ENCODE results near the gene CRYGN.

Gene CRYGN

DNA sequence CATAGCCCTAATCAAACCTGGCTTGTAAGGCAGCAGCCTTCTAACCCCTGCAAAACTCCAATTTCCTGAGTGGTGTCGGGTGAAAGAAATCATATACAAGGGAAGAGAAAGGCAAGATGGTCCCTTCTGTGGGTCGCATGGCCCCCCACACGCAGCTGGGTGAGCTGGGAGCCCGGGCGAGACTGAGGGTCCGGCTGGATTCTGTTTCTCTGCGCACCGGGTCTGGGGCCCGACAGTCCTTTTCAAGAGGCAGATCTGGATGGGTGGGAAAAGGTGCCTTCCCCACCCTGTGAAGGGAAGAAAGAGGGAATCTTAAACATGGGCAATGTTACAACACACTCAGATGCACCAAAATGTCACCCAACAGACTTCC is 48.6 kb downstream of the CRYGN start:
- H3K27me3 ChIP-seq (ENCODE audit: control insufficient read depth, insufficient read depth, low read length), result no peaks in the 10 kb centered on the region

DNA sequence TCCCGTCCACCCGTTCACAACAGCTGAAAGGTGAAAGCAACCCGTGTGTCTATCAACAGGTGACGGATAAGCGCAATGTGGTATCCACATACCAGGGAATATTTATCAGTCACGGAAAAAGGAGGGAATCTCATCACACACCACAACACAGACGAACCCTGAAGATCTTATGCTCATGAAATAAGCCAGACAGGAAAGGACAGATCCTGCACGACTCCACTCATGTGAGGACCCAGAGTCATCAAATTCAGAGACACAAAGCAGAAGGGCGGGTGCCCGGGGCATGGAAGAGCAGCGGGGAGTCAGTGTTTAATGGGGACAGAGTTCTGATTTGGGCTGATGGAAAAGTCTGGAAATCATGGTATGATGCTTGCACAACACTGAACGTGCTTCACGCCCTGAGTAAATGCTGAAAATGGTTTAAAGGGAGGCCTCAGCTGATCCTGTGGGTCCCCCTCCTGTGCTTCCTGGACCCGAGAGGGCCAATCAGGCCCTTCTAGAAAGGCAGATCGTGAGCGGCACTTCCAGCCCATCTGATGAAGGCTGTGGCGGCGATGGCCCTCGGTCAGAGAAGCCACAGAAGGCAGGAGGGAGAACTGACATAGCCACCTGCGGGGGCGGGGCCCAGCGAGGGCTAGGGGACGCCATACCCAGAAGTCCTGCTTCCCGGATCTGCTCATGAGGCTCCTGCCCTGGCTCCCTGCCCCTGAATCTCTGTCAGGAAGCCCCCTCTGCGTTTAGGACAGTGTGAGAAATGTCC is 49.2 kb downstream of the CRYGN start:
- Histone ChIP-seq H3K27ac (no peak overlapping the region), H3K36me3 (ENCODE audit: control insufficient read depth, insufficient read depth, low read length) (no peaks in the 10 kb centered on the region), H3K4me2 (ENCODE audit: low read length) (no peak overlapping the region), H3K9me3 (ENCODE audit: control insufficient read depth, low read length) (no peaks in the 10 kb centered on the region), H3K4me1 (peaks cover 37% of the 10 kb centered on the region), H3K9ac (no peak overlapping the region), H3K27me3 (ENCODE audit: control insufficient read depth, insufficient read depth, low read length) (no peaks in the 10 kb centered on the region), H3K79me2 (peaks cover 8% of the 10 kb centered on the region), H3K4me3 (ENCODE audit: low read depth, low read length) (no peak overlapping the region), H2AFZ (no peak overlapping the region)
- TF ChIP-seq, protein P1, sequence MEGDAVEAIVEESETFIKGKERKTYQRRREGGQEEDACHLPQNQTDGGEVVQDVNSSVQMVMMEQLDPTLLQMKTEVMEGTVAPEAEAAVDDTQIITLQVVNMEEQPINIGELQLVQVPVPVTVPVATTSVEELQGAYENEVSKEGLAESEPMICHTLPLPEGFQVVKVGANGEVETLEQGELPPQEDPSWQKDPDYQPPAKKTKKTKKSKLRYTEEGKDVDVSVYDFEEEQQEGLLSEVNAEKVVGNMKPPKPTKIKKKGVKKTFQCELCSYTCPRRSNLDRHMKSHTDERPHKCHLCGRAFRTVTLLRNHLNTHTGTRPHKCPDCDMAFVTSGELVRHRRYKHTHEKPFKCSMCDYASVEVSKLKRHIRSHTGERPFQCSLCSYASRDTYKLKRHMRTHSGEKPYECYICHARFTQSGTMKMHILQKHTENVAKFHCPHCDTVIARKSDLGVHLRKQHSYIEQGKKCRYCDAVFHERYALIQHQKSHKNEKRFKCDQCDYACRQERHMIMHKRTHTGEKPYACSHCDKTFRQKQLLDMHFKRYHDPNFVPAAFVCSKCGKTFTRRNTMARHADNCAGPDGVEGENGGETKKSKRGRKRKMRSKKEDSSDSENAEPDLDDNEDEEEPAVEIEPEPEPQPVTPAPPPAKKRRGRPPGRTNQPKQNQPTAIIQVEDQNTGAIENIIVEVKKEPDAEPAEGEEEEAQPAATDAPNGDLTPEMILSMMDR (IDR thresholded peaks at IDR 0.05), result no peak

More for the DNA sequence above, 48.6 kb downstream of the CRYGN start:
- H3K9ac ChIP-seq, result no peak overlapping the region
- no peaks in the 10 kb centered on the region for H3K9me3 ChIP-seq (ENCODE audit: control insufficient read depth, low read length)
- no peak overlapping the region for H3K4me2 ChIP-seq (ENCODE audit: low read length)
- no peak overlapping the region for H2AFZ ChIP-seq
- H3K79me2 ChIP-seq, result peaks cover 14% of the 10 kb centered on the region
- TF ChIP-seq, protein P1 (IDR thresholded peaks at IDR 0.05), result no peak
- no peak overlapping the region for H3K27ac ChIP-seq
- no peaks in the 10 kb centered on the region for H3K36me3 ChIP-seq (ENCODE audit: control insufficient read depth, insufficient read depth, low read length)
- no peak overlapping the region for H3K4me3 ChIP-seq (ENCODE audit: low read depth, low read length)
- peaks cover 31% of the 10 kb centered on the region for H3K4me1 ChIP-seq

DNA sequence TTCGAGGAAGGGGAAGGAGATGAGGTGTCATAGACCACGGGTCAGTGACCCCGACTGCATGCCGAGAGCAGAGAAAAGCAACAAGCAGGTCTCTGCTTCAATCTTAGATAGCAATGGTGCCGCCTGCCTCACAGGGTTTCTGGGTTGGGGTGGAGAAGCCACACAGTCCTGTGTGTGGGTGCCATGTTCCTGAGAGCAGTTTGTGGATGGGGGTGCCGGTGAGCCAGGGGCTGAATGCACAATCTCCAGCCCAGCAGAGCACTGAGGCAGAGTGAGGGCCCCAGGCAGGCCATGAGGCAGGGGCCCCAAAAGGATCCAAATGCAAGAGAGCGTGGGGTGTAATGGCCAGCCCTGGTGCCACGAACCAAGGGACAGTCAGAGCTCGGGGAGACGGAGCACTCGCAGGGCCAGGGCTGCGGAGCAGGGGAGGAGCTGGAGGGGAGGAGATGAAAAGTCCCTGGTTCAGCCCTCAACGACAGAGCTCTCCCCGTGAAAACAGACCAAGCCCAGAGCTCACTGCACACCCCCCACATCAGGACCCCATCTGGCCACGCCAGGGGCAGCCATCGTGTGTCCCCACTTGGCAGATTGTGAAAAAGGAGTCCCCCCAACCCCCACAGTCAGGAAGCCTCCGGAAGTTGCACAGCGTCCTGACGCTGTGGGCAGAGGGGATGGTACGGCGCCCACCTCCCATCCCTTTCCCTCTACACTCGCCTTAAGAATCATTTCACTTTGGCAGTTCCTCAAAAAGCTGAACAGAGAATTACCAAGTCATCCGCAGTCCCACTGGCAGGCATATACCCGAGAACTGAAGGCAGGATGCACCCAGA is 50.0 kb downstream of the CRYGN start:
- Histone ChIP-seq H3K4me3 (ENCODE audit: low read depth, low read length) (no peak overlapping the region), H3K36me3 (ENCODE audit: control insufficient read depth, insufficient read depth, low read length) (no peaks in the 10 kb centered on the region), H3K4me2 (ENCODE audit: low read length) (no peak overlapping the region), H3K79me2 (peaks cover 8% of the 10 kb centered on the region), H3K4me1 (peaks cover 38% of the 10 kb centered on the region), H3K9ac (no peak overlapping the region), H3K27me3 (ENCODE audit: control insufficient read depth, insufficient read depth, low read length) (no peaks in the 10 kb centered on the region), H2AFZ (no peak overlapping the region), H3K9me3 (ENCODE audit: control insufficient read depth, low read length) (no peaks in the 10 kb centered on the region), H3K27ac (no peak overlapping the region)
- TF ChIP-seq, protein P1 (IDR thresholded peaks at IDR 0.05), result no peak

DNA sequence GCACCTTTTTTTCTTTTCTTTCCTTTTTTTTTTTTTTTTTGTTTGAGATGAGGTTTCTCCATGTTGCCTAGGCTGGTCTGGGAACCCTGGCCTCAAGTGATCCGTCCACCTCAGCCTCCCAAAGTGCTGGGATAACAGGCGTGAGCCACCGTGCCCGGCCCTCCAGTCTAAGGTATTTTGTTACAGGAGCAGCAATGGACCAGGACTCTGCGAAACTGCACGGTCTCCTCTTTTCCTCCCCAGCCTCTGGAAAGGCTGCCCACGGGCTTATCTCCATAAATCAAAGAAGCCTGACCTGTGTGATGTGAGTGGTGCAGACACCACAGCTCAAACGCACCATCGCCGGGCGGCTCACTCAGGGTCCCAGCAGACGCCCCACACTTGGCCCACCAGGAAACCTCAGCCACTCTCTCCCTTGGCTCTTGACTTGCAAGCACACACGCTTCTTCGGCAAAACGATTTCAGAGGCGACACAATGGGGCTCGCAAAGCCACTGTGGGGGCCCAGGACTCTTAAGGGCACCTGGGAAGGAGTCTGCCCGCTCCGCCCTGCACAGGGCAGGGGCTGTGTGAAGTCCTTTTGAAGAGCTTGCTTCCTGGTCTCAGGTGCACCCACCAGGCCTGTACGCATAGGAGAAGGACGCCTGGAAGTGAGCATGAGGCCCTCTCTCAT is 50.7 kb downstream of the CRYGN start:
- H3K79me2 ChIP-seq, result peaks cover 6% of the 10 kb centered on the region
- no peak overlapping the region for H3K4me2 ChIP-seq (ENCODE audit: low read length)
- H2AFZ ChIP-seq, result no peak overlapping the region
- H3K27ac ChIP-seq, result no peak overlapping the region
- H3K9me3 ChIP-seq (ENCODE audit: control insufficient read depth, low read length), result no peaks in the 10 kb centered on the region
- no peaks in the 10 kb centered on the region for H3K27me3 ChIP-seq (ENCODE audit: control insufficient read depth, insufficient read depth, low read length)
- TF ChIP-seq, protein P1 (IDR thresholded peaks at IDR 0.05), result no peak
- peaks cover 40% of the 10 kb centered on the region for H3K4me1 ChIP-seq
- no peak overlapping the region for H3K9ac ChIP-seq
- H3K36me3 ChIP-seq (ENCODE audit: control insufficient read depth, insufficient read depth, low read length), result no peaks in the 10 kb centered on the region
- no peak overlapping the region for H3K4me3 ChIP-seq (ENCODE audit: low read depth, low read length)

Data from parathyroid adenoma (tissue), 2 donors.